GM18858 (cell line): ENCODE measurements around the gene FLNB.
"Not testable (repeated sequence)": the region's sequence is repeated elsewhere in the genome, so short reads cannot be mapped to it uniquely, and the experiment has no call there.

Experiments
- ATAC-seq: cut with Tn5 transposase; IDR thresholded peaks from one replicate; pipeline ENCODE4 v1.9.1; 2021; ENCODE audit not compliant: unreplicated experiment

Gene FLNB

GRCh38 chr3:58198804-58199203 is 190.6 kb downstream of the FLNB start:
- ATAC-seq = no peak

DNA sequence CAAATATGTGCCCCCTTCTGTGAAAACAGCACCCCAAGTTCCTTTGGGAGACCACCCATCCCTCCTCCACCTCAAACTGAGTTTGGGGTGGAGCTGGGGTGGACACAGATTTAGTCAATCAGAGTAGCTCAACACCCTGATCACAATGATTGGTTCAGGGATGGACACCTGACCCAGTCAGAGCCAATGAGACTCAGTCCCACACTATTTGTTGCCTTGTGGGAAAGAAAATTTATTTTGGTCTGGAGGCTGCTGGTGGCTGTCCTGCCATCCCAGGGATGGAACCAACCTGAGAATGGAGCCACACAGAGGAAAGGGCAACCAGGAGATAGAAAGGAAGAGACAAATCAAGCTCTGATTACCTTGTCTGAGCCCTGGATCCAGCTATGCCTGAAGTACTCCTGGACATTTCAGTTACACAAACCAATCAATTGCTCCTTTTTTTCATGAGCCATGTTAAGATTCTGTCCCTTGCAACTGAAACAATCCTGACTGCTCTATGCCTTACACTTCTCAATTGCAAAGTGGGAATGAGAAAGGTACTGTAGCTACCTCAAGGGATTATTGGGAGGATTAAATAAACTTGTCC is 192.0 kb downstream of the FLNB start:
- no peak for ATAC-seq

GRCh38 chr3:58200846-58201355 is 192.7 kb downstream of the FLNB start:
- no peak for ATAC-seq

DNA sequence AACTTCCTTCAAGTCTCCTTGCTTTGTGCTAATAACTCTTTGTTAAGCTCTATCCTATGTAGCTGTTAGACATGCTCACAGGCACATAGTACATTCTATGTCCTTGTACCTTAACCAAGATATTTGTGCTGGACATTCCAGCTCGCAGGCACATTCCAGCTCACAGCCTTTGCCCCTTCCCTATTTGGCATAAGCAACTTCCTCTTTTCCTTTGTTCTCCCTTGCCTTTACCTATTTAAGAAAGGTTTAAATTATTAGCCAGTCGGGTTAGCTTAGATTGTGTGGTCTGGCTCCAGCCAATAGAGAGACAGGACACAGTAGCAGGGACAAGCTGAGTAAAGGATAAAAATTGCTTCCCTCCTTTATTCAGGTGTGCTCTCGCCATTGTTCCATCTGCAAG is 193.2 kb downstream of the FLNB start:
- not testable (repeated sequence) for ATAC-seq

- ATAC-seq = peak; percentile 65
Measured at GRCh38 chr3:58202917-58203360, 194.7 kb downstream of the FLNB start.

DNA sequence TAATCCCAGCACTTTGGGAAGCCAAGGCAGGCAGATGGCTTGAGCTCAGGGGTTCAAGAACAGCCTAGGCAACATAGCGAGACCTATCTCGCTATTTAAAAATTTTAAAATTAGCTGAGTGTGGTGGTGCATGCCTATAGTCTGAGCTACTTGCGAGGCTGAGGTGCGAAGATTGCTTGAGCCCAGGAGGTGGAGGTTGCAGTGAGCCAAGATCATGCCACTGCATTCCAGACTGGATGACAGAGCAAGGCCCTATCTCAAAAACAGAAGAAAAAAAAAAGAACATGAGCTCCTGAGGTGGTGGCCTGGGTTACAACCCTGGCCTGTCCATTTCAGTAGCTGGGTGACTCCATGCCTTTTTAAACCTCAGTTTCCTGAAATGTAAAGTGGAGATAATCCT is 195.3 kb downstream of the FLNB start:
- no peak for ATAC-seq

GRCh38 chr3:58204720-58205119 is 196.5 kb downstream of the FLNB start:
- no peak for ATAC-seq

DNA sequence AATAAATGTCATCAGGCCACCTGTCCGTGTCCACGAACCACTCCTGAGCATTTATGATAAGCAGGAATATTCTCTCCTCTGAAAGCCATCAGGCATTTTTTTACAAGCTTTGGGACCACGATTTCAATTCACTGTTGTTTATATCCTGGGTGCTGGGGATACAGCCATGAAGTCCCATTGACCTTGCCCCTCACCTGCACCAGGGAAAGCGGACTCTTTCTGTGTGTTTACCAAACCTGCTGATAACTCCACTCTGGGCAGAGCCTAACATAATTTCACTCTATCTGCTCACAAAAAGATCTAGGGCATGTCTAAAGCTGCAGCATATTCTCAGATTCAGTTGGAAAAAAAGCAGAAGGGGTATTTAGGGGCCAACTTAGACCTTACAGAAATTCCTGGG is 197.8 kb downstream of the FLNB start:
- no peak for ATAC-seq

GRCh38 chr3:58206406-58207011 is 198.3 kb downstream of the FLNB start:
- no peak for ATAC-seq

GRCh38 chr3:58207954-58208353 is 199.7 kb downstream of the FLNB start:
- ATAC-seq = no peak

GRCh38 chr3:58209933-58210332 is 201.7 kb downstream of the FLNB start:
- ATAC-seq = no peak

- no peak for ATAC-seq
Measured at GRCh38 chr3:58210761-58211460, 202.7 kb downstream of the FLNB start, which contains the start of gene DNASE1L3. Gene DNASE1L3 (minus strand): TSS chr3:58210972. CDS start chr3:58210906, 66 bp downstream.

DNA sequence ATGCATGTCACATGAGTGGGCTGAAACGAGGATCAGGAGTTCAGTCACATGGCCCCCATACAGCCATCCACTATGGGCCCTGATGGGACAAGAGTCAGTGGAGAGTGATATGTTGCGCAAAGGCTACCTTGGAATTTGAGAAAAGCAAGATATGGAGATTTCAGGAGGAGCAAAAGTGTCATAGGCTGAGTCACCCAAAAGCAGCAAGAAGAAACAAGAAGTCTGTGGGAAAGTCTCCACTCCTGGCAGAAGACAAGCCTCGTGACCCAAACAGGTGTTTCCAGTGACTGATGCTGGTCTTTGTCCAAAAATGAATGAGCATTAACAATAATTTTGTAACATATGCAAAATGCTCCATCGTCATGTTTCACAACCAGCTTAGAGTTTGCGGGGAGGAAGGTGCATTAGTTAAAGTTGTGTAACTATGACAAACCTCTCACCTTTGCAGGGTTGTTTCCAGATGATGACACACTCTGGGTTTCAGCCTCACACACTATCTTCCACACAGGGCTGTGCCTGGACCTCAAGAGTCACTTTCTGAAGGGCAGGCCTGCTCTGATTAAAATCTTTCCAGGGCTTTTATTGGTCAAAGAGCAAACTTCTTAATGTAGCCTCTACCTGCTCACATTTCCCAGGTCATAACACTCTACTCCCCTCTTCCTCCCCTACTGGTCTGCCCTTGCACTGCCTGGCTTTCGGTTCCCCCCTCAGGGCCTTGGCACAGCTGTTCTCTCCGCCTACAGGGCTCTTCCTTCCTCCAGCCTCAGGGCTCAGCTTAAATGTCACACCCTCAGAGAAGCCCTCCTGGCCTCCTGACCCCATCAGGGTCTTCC is 206.5 kb downstream of the FLNB start:
- peak; percentile 66 for ATAC-seq

DNA sequence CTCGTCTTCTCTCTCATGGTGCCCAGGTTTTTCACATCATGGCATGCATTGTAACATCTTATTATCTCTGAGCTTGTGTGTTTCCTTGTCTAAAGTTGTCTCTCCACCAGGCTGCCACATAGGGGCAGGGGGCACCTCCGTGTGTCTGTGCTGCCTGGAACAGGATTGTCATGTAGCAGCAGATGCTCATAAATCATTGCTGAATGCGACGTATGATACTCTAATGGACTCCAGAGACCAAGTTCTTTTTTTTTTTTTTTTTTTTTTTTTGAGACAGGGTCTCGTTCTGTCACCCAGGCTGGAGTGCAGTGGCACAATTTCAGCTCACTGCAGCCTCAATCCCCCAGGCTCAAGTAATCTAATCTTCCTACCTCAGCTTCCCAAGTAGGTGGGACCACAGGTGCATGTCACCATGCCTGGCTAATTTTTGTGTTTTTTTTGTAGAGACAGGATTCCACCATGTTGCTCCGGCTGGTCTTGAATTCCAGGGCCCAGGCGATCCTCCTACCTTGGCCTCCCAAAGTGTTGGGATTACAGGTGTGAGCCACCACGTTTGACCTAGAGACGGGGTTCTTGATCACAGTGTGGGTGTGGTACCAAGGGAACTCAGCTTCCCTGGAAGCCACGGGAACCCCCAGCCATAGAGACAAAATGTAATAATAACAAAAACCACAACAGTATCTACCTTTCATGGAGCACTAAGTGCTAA is 207.2 kb downstream of the FLNB start:
- peak; percentile 3 for ATAC-seq

DNA sequence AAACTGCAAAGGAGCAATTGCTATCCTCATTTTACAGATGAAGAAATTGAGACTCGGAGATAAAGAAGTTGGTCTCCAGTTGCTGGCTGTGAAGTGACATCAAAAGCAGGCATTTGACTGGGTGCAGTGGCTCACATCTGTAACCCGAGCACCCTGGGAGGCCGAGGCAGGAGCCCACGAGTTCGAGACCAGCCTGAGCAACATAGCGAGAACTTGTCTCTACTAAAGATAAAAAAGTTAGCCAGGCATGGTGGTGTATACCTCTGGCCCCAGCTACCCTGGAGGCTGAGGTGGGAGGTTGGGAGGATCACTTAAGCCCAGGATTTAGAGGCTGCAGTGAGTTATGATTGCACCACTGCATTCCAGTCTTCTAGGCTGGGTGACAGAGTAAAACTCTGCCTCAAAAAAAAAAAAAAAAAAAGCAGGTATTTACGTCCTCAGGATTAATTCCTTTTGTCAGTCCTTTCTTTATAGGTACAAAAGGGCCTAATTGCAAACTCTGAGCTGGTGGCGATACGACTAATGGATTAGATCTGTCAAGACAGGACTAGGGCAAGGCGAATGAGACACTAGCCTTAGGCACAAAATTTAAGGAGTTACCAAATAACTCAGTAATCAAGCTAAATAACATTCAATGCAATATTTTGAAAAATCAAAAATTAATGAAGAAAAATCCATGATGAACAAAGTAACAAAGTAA is 208.4 kb downstream of the FLNB start:
- ATAC-seq = no peak

- ATAC-seq = peak; percentile 22
Measured at GRCh38 chr3:58217209-58217811, 209.1 kb downstream of the FLNB start.

GRCh38 chr3:58218904-58219303 is 210.7 kb downstream of the FLNB start:
- no peak for ATAC-seq
